Ishikawa (cell line): ENCODE results near the gene PSORS1C1.

ENCODE experiments used
- CEBPB ChIP-seq: IDR thresholded peaks from 2 replicates; pipeline ENCODE4 v1.6.1; 2012
- EP300 ChIP-seq: IDR thresholded peaks from 2 replicates; pipeline ENCODE4 v1.6.1; 2012; ENCODE audit warnings: borderline replicate concordance
- TAF1 ChIP-seq: IDR thresholded peaks from 2 replicates; pipeline ENCODE4 v1.6.1; 2012; ENCODE audit warnings: low read depth, mild to moderate bottlenecking
- TCF12 ChIP-seq: IDR thresholded peaks from 2 replicates; pipeline ENCODE4 v1.6.1; 2012; ENCODE audit warnings: low read depth
- TEAD4 ChIP-seq: IDR thresholded peaks from 2 replicates; pipeline ENCODE4 v1.6.1; 2012
- YY1 ChIP-seq: IDR thresholded peaks from 2 replicates; pipeline ENCODE4 v1.6.1; 2012; ENCODE audit warnings: low read depth
- TF ChIP-seq, protein P1 (sequence below): IDR thresholded peaks from 2 replicates; pipeline ENCODE4 v1.6.1; 2012
- TF ChIP-seq, protein P2 (sequence below): IDR thresholded peaks from 2 replicates; pipeline ENCODE4 v1.6.1; 2012

DNA sequence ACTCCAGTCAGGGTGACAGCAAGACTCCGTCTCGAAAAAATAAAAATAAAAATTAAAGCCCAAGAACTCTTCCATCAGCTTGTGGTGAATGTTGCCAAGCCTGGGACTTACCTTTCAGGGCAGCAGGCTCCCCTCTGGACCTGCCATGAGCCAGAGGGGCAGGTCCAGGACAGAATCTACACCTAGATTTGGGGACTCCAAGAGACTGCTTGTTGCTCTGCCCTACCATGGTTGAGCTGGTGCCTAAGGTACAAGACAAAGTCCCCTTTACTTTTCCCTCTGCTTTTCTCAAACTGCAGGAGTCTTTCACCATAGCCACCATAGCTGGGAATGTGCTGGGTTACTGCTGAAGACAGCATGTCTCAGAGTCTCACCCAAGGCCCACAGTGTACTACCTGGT lies 11.5 kb upstream of the PSORS1C1 start:
- TF ChIP-seq TCF12 (no peak), CEBPB (no peak), EP300 (no peak), TAF1 (no peak), TEAD4 (no peak), YY1 (no peak)
- TF ChIP-seq, protein P1, sequence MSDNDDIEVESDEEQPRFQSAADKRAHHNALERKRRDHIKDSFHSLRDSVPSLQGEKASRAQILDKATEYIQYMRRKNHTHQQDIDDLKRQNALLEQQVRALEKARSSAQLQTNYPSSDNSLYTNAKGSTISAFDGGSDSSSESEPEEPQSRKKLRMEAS: no peak
- TF ChIP-seq, protein P2, sequence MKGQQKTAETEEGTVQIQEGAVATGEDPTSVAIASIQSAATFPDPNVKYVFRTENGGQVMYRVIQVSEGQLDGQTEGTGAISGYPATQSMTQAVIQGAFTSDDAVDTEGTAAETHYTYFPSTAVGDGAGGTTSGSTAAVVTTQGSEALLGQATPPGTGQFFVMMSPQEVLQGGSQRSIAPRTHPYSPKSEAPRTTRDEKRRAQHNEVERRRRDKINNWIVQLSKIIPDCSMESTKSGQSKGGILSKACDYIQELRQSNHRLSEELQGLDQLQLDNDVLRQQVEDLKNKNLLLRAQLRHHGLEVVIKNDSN: no peak
